Spleen (tissue), 7 donors: ENCODE results near the gene RCOR3.

ENCODE experiments used
- CTCF ChIP-seq, 11 experiments: fragments of 200-600 bp in 7 of 11; fragments of 450-650 bp in 4 of 11; sonication (generic) in 4 of 11; IDR thresholded peaks in 8 of 11; conservative IDR thresholded peaks in 3 of 11; 1 replicate in 7 of 11; 2 replicates in 4 of 11; pipeline versions ENCODE4 v1.4.0 to v1.8.0; 2016 to 2021; ENCODE audit warnings: antibody characterized with exemption in 11 of 11, inconsistent platforms in 4 of 11, mild to moderate bottlenecking in 1 of 11
- POLR2A ChIP-seq, 3 donors: fragments of 450-650 bp; IDR thresholded peaks; one replicate each; pipeline ENCODE4 v1.5.1; 2017; ENCODE audit warnings: antibody characterized with exemption in 3 of 3, mild to moderate bottlenecking in 1 of 3
- donor health status: DM: no; HTN: no; CAD: no; lungs with moderate emphysema.
- donor health status: DM: no; HTN: no; CAD: no.
- donor health status: DM: no; HTN: no; CAD: no.

GRCh38 chr1:211326528-211327345 lies 67.6 kb downstream of the RCOR3 start, which contains the start of gene TRAF5:
- no peak for TF ChIP-seq CTCF (IDR thresholded peaks at IDR 0.05 in 8 of 11, conservative IDR thresholded peaks at IDR 0.05 in 3 of 11)
- no peak for TF ChIP-seq POLR2A (IDR thresholded peaks at IDR 0.05)
